ENCODE measurements around the gene CDC73. TPM values are rescaled to one million over a fixed set of nuclear protein-coding genes. Genes with fewer than 3 reads are reported as not detected.
"Not testable (repeated sequence)": the region's sequence is repeated elsewhere in the genome, so short reads cannot be mapped to it uniquely, and the experiment has no call there.

Gene CDC73
- total RNA-seq, 1 experiment from 2014 or later = 63.2 TPM

GRCh38 chr1:193229136-193229535 lies 107.3 kb downstream of the CDC73 start:
- Histone ChIP-seq H4K20me1 (ENCODE audit: insufficient read depth) (no peaks in the 10 kb centered on the region), H2AFZ (ENCODE audit: low read depth, low read length, poor library complexity, severe bottlenecking) (no peak overlapping the region), H3K27ac (ENCODE audit: low read depth, low read length) (no peak overlapping the region), H3K27me3 (ENCODE audit: insufficient read depth, low read length) (no peaks in the 10 kb centered on the region), H3K36me3 (ENCODE audit: control insufficient read depth in 1 of 2, insufficient read depth in 2 of 2, low read length in 2 of 2) (peaks cover 0 to 4% of the 10 kb centered on the region in 2 experiments; a peak in 2 of 4 replicates), H3K9ac (ENCODE audit: low read length) (no peak overlapping the region), H3K4me3 (replicated peaks in 1 of 2; ENCODE audit: low read depth in 1 of 2, low read length in 2 of 2) (no peak overlapping the region), H3K79me2 (ENCODE audit: insufficient read depth, low read length) (peaks cover 23% of the 10 kb centered on the region), H3K9me2 (ENCODE audit: insufficient read depth) (no peaks in the 10 kb centered on the region), H3K4me2 (ENCODE audit: low read length) (no peak overlapping the region), H3K9me3 (ENCODE audit: control insufficient read depth in 1 of 2, insufficient read depth in 1 of 2, low read depth in 1 of 2, low read length in 2 of 2) (no peaks in the 10 kb centered on the region), H3K4me1 (ENCODE audit: control insufficient read depth in 1 of 2, insufficient read depth in 2 of 2, low read length in 2 of 2) (no peaks in the 10 kb centered on the region)
- ATAC-seq (no peak), DNase-seq (ENCODE audit: low read depth, low spot score) (no peak)
- CTCF ChIA-PET = no interaction called here
- intact Hi-C loops (cut with micrococcal nuclease) = no loop called here
- RAD21 ChIA-PET (ENCODE audit: low non-redundant PET in 1 of 2, low total read pairs in 2 of 2, uncharacterized antibody in 2 of 2, unreplicated experiment in 2 of 2) = no interaction called here
- POLR2A ChIA-PET = no interaction called here
- no peak for TF ChIP-seq CTCF (IDR thresholded peaks at IDR 0.05 in 2 of 3, conservative IDR thresholded peaks at IDR 0.05 in 1 of 3; ENCODE audit: borderline replicate concordance in 1 of 3, insufficient read depth in 1 of 3, low read depth in 2 of 3, low read length in 2 of 3)
- no peak for TF ChIP-seq EGR1 (IDR thresholded peaks at IDR 0.05; ENCODE audit: low read depth)
- TF ChIP-seq ZBTB33 (IDR thresholded peaks at IDR 0.05; ENCODE audit: extremely low read depth, insufficient replicate concordance, low read length) = no peak
- no peak for TF ChIP-seq SIN3A (IDR thresholded peaks at IDR 0.05; ENCODE audit: low read depth)
- TF ChIP-seq JUND (IDR thresholded peaks at IDR 0.05) = no peak
- no peak for TF ChIP-seq ATF3 (IDR thresholded peaks at IDR 0.05)
- no peak for TF ChIP-seq POLR2A (IDR thresholded peaks at IDR 0.05; ENCODE audit: borderline replicate concordance, extremely low read depth, insufficient read depth, insufficient read length)
- no peak for TF ChIP-seq EZH2phosphoT487 (IDR thresholded peaks at IDR 0.05; ENCODE audit: borderline replicate concordance)
- TF ChIP-seq EZH2 (IDR thresholded peaks at IDR 0.05) = no peak
- no peak for TF ChIP-seq SP1 (IDR thresholded peaks at IDR 0.05; ENCODE audit: low read depth)
- no peak for TF ChIP-seq CEBPB (IDR thresholded peaks at IDR 0.05; ENCODE audit: low read depth)
- TF ChIP-seq YY1 (IDR thresholded peaks at IDR 0.05; ENCODE audit: extremely low read depth, insufficient replicate concordance, low read depth, low read length) = no peak
- TF ChIP-seq REST (IDR thresholded peaks at IDR 0.05; ENCODE audit: low read depth) = no peak
- TF ChIP-seq RAD21 (IDR thresholded peaks at IDR 0.05; ENCODE audit: low read depth) = no peak
- BruUV-seq (replicated peaks) = no TSS peak

- H3K9me2 ChIP-seq (ENCODE audit: insufficient read depth); ATAC-seq; H3K9ac ChIP-seq (ENCODE audit: low read length); H2AFZ ChIP-seq (ENCODE audit: low read depth, low read length, poor library complexity, severe bottlenecking); DNase-seq (ENCODE audit: low read depth, low spot score); BruUV-seq (replicated peaks); H3K4me2 ChIP-seq (ENCODE audit: low read length); H4K20me1 ChIP-seq (ENCODE audit: insufficient read depth); H3K4me3 ChIP-seq (replicated peaks in 1 of 2; ENCODE audit: low read depth in 1 of 2, low read length in 2 of 2); H3K27me3 ChIP-seq (ENCODE audit: insufficient read depth, low read length); POLR2A ChIA-PET; H3K27ac ChIP-seq (ENCODE audit: low read depth, low read length); intact Hi-C loops (cut with micrococcal nuclease); RAD21 ChIA-PET (ENCODE audit: low non-redundant PET in 1 of 2, low total read pairs in 2 of 2, uncharacterized antibody in 2 of 2, unreplicated experiment in 2 of 2); H3K9me3 ChIP-seq (ENCODE audit: control insufficient read depth in 1 of 2, insufficient read depth in 1 of 2, low read depth in 1 of 2, low read length in 2 of 2); H3K36me3 ChIP-seq (ENCODE audit: control insufficient read depth in 1 of 2, insufficient read depth in 2 of 2, low read length in 2 of 2); CTCF ChIA-PET; H3K4me1 ChIP-seq (ENCODE audit: control insufficient read depth in 1 of 2, insufficient read depth in 2 of 2, low read length in 2 of 2): not testable (repeated sequence)
- H3K79me2 ChIP-seq (ENCODE audit: insufficient read depth, low read length) = peaks cover 14% of the 10 kb centered on the region
Observed at GRCh38 chr1:193231146-193231545, 109.3 kb downstream of the CDC73 start.

Data from HCT116 (cell line).